ENCODE results near the gene CALML6. TPM values are rescaled to one million over a fixed set of nuclear protein-coding genes. Genes with fewer than 3 reads are reported as not detected.

CALML6 gene
- total and polyA plus RNA-seq, 10 donors, result 0.34 to 3.0 (median 0.69) TPM; not detected in 2

DNA sequence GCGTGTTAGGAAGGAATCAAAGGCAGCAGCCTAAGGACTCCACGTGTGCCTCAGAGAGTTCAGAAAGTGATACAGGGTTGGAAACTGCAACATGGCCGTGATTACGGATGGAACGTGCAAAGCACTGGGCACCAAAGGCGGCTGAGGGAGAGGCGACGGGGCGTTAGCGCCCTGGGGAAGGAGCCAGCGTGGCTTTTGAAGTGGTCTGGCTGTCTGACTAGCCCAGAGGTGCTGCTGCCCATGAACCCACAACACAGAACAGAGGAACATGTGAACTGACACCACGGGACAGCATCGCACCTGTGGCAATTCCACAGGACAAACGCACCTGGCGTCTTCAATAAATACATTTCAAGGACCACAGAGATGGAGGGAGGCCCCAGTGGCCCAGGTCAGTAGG, 22.0 kb downstream of the CALML6 start:
- WGBS, 5 donors, result 70 to 76% (median 72%) methylated on average over 15 of the region's 15 CpGs
- Histone ChIP-seq H3K27me3 (replicated peaks in 1 of 7) (peaks cover 0 to 17% (median 0%) of the 10 kb centered on the region in 7 donors), H3K36me3 (no peaks in the 10 kb centered on the region), H3K27ac (no peak overlapping the region), H3K4me3 (no peak overlapping the region), H3K9me3 (no peaks in the 10 kb centered on the region), H3K4me1 (no peaks in the 10 kb centered on the region)
- intact Hi-C loops (cut with DNase I; ENCODE audit: low total_unique reads), result no loop called here
- peak; percentile 41 for DNase-seq
- no peak for TF ChIP-seq POLR2AphosphoS5 (IDR thresholded peaks at IDR 0.05)
- TF ChIP-seq, protein P1, sequence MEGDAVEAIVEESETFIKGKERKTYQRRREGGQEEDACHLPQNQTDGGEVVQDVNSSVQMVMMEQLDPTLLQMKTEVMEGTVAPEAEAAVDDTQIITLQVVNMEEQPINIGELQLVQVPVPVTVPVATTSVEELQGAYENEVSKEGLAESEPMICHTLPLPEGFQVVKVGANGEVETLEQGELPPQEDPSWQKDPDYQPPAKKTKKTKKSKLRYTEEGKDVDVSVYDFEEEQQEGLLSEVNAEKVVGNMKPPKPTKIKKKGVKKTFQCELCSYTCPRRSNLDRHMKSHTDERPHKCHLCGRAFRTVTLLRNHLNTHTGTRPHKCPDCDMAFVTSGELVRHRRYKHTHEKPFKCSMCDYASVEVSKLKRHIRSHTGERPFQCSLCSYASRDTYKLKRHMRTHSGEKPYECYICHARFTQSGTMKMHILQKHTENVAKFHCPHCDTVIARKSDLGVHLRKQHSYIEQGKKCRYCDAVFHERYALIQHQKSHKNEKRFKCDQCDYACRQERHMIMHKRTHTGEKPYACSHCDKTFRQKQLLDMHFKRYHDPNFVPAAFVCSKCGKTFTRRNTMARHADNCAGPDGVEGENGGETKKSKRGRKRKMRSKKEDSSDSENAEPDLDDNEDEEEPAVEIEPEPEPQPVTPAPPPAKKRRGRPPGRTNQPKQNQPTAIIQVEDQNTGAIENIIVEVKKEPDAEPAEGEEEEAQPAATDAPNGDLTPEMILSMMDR (IDR thresholded peaks at IDR 0.05 in 8 of 11, conservative IDR thresholded peaks at IDR 0.05 in 3 of 11), result no peak
- no peak for TF ChIP-seq POLR2A (IDR thresholded peaks at IDR 0.05)

DNA sequence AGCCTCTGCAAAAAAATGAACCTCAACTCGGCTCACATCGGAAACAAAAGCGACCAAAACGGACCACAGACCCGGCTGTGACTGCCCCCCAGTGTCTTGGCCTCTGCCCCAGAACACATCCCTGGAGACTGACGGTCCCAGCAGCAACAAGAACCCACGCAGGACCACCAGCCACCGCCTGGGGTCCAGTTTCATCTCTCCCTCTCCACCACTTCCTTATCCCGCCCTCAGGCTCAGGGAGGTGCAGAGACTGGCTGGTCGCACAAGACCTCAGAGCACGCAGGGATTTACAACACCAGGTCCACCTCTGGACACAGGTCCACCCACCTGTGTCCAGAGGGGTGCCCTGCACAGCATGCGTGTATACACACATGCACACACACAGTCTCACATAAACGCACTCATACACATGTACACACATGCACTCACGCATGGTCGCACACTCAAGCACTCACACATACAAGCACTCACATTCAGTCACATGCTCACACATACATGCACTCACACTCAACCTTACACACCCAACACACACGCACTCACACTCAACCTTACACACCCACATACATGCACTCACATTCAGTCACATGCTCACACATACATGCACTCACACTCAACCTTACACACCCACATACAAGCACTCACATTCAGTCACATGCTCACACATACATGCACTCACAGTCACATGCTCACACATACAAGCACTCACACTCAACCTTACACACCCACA, 22.7 kb downstream of the CALML6 start:
- no peaks in the 10 kb centered on the region for H3K4me1 ChIP-seq
- intact Hi-C loops (cut with DNase I; ENCODE audit: low total_unique reads), result no loop called here
- WGBS, 5 donors, result 75 to 80% (median 77%) methylated on average over 13 to 16 of the region's 16 CpGs
- H3K9me3 ChIP-seq, result no peaks in the 10 kb centered on the region
- DNase-seq, result peak; percentile 16
- H3K27ac ChIP-seq, result no peak overlapping the region
- H3K27me3 ChIP-seq (replicated peaks in 1 of 7), result peaks cover 0 to 22% (median 0%) of the 10 kb centered on the region in 7 donors
- H3K36me3 ChIP-seq, result no peaks in the 10 kb centered on the region
- H3K4me3 ChIP-seq, result no peak overlapping the region
- TF ChIP-seq POLR2A (IDR thresholded peaks at IDR 0.05), result no peak
- TF ChIP-seq, protein P1 (IDR thresholded peaks at IDR 0.05 in 8 of 11, conservative IDR thresholded peaks at IDR 0.05 in 3 of 11), result no peak
- no peak for TF ChIP-seq POLR2AphosphoS5 (IDR thresholded peaks at IDR 0.05)

DNA sequence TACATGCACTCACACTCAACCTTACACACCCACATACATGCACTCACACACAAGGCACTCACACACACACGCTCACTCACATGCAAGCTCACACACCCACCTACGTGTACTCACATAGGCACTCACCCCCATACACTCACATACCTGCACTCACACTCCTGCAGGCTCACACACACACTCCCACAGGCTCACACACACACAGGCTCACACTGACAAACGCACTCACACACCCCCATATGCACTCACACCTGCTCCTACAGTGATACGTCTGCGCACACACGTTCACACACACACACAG, 23.2 kb downstream of the CALML6 start:
- no peaks in the 10 kb centered on the region for H3K9me3 ChIP-seq
- 73 to 80% (median 77%) methylated on average over 6 of the region's 6 CpGs for whole genome bisulfite sequencing, 5 donors
- H3K36me3 ChIP-seq, result no peaks in the 10 kb centered on the region
- no peak for DNase-seq
- H3K27me3 ChIP-seq (replicated peaks in 1 of 7), result peaks cover 0 to 27% (median 0%) of the 10 kb centered on the region in 7 donors
- H3K4me1 ChIP-seq, result peaks cover 0 to 4% (median 0%) of the 10 kb centered on the region in 6 donors
- TF ChIP-seq POLR2AphosphoS5 (IDR thresholded peaks at IDR 0.05) (no peak), POLR2A (IDR thresholded peaks at IDR 0.05) (no peak)
- TF ChIP-seq, protein P1 (IDR thresholded peaks at IDR 0.05 in 8 of 11, conservative IDR thresholded peaks at IDR 0.05 in 3 of 11), result no peak
- no peak overlapping the region for H3K4me3 ChIP-seq
- intact Hi-C loops (cut with DNase I; ENCODE audit: low total_unique reads), result no loop called here
- no peak overlapping the region for H3K27ac ChIP-seq

DNA sequence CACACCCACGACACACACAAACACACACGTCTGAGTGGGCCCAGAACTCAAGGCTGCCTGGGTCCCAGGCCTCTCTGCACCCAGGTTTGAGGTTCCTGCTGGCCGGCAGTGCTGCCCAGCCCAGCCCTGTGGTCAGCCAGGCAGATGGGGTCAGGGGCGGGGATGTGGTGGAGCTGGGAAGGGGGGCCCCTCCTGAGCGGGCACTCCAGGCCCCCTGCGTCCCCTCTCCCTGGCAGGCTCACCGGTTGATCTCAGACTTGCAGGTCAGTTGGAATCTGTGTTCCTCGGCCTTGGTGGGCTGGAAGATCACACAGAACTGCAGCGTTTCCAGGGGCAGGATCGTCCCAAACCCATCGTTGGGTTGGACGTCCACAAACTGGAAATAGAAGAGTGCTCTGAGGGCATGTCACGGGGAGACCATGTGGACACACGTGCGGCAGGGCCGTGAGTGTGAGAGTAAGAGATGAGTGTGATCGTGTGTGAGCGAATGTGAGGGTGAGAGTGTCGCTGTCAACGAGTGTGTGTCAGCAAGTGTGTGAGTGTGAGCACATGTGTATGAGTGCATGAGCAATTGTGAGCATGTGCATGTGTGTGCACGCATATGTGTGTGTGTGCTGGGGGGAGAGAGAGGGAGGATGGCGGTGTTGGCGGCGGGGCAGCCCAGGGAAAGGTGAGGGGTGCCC, 23.7 kb downstream of the CALML6 start:
- no peaks in the 10 kb centered on the region for H3K36me3 ChIP-seq
- intact Hi-C loops (cut with DNase I; ENCODE audit: low total_unique reads), result no loop called here
- peaks cover 0 to 9% (median 3%) of the 10 kb centered on the region in 6 donors for H3K4me1 ChIP-seq
- H3K9me3 ChIP-seq, result no peaks in the 10 kb centered on the region
- DNase-seq, result peak; percentile 52
- H3K27ac ChIP-seq, result no peak overlapping the region
- no peak overlapping the region for H3K4me3 ChIP-seq
- peaks cover 0 to 29% (median 0%) of the 10 kb centered on the region in 7 donors for H3K27me3 ChIP-seq (replicated peaks in 1 of 7)
- WGBS, 5 donors, result 83 to 87% (median 83%) methylated on average over 22 to 24 of the region's 24 CpGs
- TF ChIP-seq, protein P1 (IDR thresholded peaks at IDR 0.05 in 8 of 11, conservative IDR thresholded peaks at IDR 0.05 in 3 of 11), result no peak
- no peak for TF ChIP-seq POLR2A (IDR thresholded peaks at IDR 0.05)

Data from spleen (tissue), 11 donors.